ENCODE results near the gene MAPT.
"Not testable (repeated sequence)": the region's sequence is repeated elsewhere in the genome, so short reads cannot be mapped to it uniquely, and the experiment has no call there.

MAPT gene

DNA sequence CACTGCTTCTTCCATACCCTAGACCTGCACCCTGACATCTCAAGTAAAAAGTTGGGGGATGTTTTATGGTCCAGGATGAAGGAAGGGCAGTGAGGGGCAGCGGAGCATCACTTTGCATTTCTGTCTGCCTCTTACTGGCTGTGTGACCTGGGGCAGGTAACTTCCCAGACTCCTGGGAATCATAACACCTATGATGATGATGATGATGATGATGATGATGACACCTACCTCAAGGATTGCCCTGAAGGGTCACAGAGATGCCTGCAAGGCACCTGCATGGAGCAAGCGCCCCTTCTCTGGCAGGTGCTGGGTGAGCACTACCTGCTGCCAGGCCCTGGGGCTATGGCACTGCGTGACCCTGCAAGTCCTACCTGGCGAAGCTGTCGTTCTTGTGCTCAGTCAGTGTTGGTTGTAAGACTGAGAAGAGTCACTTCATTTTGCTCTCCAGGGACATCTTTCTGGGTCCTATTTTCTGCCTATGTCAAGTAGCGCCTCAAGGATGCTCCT lies 58.5 kb downstream of the MAPT start:
- TF ChIP-seq, protein P1, sequence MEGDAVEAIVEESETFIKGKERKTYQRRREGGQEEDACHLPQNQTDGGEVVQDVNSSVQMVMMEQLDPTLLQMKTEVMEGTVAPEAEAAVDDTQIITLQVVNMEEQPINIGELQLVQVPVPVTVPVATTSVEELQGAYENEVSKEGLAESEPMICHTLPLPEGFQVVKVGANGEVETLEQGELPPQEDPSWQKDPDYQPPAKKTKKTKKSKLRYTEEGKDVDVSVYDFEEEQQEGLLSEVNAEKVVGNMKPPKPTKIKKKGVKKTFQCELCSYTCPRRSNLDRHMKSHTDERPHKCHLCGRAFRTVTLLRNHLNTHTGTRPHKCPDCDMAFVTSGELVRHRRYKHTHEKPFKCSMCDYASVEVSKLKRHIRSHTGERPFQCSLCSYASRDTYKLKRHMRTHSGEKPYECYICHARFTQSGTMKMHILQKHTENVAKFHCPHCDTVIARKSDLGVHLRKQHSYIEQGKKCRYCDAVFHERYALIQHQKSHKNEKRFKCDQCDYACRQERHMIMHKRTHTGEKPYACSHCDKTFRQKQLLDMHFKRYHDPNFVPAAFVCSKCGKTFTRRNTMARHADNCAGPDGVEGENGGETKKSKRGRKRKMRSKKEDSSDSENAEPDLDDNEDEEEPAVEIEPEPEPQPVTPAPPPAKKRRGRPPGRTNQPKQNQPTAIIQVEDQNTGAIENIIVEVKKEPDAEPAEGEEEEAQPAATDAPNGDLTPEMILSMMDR (IDR thresholded peaks at IDR 0.05; ENCODE audit: low read depth, low read length): no peak
- H3K27me3 ChIP-seq: no peaks in the 10 kb centered on the region
- DNase-seq: no peak
- peaks cover 11% of the 10 kb centered on the region for H3K4me1 ChIP-seq
- no peaks in the 10 kb centered on the region for H3K36me3 ChIP-seq
- H3K4me3 ChIP-seq (ENCODE audit: low read depth, low read length): no peak overlapping the region
- H3K9me3 ChIP-seq: no peaks in the 10 kb centered on the region

GRCh38 chr17:45953561-45953960 lies 59.2 kb downstream of the MAPT start:
- peaks cover 6% of the 10 kb centered on the region for H3K4me1 ChIP-seq
- no peaks in the 10 kb centered on the region for H3K36me3 ChIP-seq
- TF ChIP-seq, protein P1 (IDR thresholded peaks at IDR 0.05; ENCODE audit: low read depth, low read length): no peak
- DNase-seq: no peak
- no peak overlapping the region for H3K4me3 ChIP-seq (ENCODE audit: low read depth, low read length)
- H3K27me3 ChIP-seq: no peaks in the 10 kb centered on the region
- H3K9me3 ChIP-seq: no peaks in the 10 kb centered on the region

DNA sequence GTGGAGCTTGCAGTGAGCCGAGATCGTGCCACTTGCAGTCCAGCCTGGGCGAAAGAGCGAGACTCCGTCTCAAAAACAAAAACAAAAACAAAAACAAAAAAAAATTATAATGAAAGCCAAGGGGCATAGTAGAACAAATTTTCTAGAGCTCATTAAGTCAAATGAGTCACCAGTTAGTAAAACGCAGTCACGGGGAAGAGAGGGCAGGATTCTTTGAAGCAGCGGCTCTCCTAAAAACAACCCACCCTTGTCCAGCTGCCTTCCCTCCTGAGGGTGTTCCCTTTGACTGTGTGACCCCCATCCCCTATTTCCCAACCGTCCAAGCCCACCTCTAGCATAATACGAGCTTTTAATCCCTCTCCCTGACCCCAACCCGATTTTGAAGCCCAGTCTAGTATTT lies 60.6 kb downstream of the MAPT start:
- TF ChIP-seq, protein P1 (IDR thresholded peaks at IDR 0.05; ENCODE audit: low read depth, low read length): no peak
- H3K4me1 ChIP-seq: peaks cover 3% of the 10 kb centered on the region; the same call in 1 of the 2 replicates
- no peaks in the 10 kb centered on the region for H3K27me3 ChIP-seq
- H3K4me3 ChIP-seq (ENCODE audit: low read depth, low read length): no peak overlapping the region
- H3K36me3 ChIP-seq: no peaks in the 10 kb centered on the region
- DNase-seq: no peak
- no peaks in the 10 kb centered on the region for H3K9me3 ChIP-seq

DNA sequence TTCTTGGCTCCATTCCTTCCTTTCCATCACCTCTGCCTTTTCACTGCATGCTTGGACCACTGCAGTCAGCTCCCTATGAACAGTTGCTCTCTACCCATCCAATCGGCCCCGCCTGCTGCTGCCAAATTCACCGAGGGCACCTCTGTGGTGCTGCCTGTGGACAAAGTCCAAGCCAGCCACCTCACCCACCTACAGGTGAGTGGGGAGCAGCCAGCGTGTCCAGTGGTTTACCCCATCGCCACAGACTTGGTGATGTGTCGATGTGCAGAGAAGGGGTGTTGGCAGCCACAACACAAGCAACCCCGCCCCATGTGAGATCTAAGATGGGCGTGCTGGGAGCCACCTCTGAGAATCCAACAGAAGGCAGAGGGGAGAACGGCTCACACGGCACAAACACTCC lies 61.0 kb downstream of the MAPT start:
- TF ChIP-seq, protein P1 (IDR thresholded peaks at IDR 0.05; ENCODE audit: low read depth, low read length): no peak
- no peaks in the 10 kb centered on the region for H3K27me3 ChIP-seq
- no peak overlapping the region for H3K4me3 ChIP-seq (ENCODE audit: low read depth, low read length)
- peaks cover 3% of the 10 kb centered on the region; the same call in 1 of the 2 replicates for H3K4me1 ChIP-seq
- no peak for DNase-seq
- no peaks in the 10 kb centered on the region for H3K9me3 ChIP-seq
- H3K36me3 ChIP-seq: no peaks in the 10 kb centered on the region

DNA sequence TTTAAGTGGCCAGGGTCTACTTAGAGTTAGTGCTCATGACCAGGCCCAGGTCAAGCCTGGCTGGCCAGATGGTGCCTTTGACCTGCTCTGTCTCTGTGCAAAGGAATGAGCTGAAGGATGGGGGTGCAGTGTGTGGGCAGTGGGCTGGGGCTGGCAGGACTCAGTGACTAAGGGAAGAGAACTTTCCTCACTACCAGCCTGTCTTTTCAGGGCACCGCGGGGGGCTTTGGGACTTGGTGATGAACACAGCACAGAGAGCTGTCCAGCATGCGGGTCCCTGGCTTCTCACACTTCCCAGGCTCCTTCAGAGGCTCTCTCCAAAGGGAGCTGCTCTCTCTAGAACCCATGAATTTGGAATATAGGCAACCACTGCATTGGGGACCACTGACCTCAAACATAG lies 61.7 kb downstream of the MAPT start:
- DNase-seq: no peak
- Histone ChIP-seq H3K36me3 (no peaks in the 10 kb centered on the region), H3K27me3 (no peaks in the 10 kb centered on the region), H3K9me3 (no peaks in the 10 kb centered on the region), H3K4me3 (ENCODE audit: low read depth, low read length) (no peak overlapping the region), H3K4me1 (no peaks in the 10 kb centered on the region)
- TF ChIP-seq, protein P1 (IDR thresholded peaks at IDR 0.05; ENCODE audit: low read depth, low read length): no peak

DNA sequence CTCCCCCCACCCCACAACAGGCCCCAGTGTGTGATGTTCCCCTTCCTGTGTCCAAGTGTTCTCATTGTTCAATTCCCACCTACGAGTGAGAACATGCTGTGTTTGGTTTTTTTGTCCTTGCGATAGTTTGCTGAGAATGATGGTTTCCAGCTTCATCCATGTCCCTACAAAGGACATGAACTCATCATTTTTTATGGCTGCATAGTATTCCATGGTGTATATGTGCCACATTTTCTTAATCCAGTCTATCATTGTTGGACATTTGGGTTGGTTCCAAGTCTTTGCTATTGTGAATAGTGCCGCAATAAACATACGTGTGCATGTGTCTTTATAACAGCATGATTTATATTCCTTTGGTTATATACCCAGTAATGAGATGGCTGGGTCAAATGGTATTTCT lies 62.4 kb downstream of the MAPT start:
- not testable (repeated sequence) for H3K9me3 ChIP-seq; DNase-seq; H3K4me3 ChIP-seq (ENCODE audit: low read depth, low read length); H3K27me3 ChIP-seq; H3K4me1 ChIP-seq; H3K36me3 ChIP-seq

- no peaks in the 10 kb centered on the region for H3K36me3 ChIP-seq
- H3K4me3 ChIP-seq (ENCODE audit: low read depth, low read length): no peak overlapping the region
- no peaks in the 10 kb centered on the region for H3K9me3 ChIP-seq
- TF ChIP-seq, protein P1 (IDR thresholded peaks at IDR 0.05; ENCODE audit: low read depth, low read length): no peak
- no peaks in the 10 kb centered on the region for H3K27me3 ChIP-seq
- no peak for DNase-seq
- no peaks in the 10 kb centered on the region; the same call in 1 of the 2 replicates for H3K4me1 ChIP-seq
Observed at GRCh38 chr17:45958307-45958706, 64.0 kb downstream of the MAPT start.
